HG03432 (cell line): ENCODE data around the gene KRTAP5-10.
"Not testable (repeated sequence)": the region's sequence is repeated elsewhere in the genome, so short reads cannot be mapped to it uniquely, and the experiment has no call there.

Source experiments
- ATAC-seq: cut with Tn5 transposase; IDR thresholded peaks from one replicate; pipeline ENCODE4 v1.9.1; 2021; ENCODE audit warnings: mild to moderate bottlenecking, moderate library complexity; ENCODE audit not compliant: unreplicated experiment

The KRTAP5-10 gene

DNA sequence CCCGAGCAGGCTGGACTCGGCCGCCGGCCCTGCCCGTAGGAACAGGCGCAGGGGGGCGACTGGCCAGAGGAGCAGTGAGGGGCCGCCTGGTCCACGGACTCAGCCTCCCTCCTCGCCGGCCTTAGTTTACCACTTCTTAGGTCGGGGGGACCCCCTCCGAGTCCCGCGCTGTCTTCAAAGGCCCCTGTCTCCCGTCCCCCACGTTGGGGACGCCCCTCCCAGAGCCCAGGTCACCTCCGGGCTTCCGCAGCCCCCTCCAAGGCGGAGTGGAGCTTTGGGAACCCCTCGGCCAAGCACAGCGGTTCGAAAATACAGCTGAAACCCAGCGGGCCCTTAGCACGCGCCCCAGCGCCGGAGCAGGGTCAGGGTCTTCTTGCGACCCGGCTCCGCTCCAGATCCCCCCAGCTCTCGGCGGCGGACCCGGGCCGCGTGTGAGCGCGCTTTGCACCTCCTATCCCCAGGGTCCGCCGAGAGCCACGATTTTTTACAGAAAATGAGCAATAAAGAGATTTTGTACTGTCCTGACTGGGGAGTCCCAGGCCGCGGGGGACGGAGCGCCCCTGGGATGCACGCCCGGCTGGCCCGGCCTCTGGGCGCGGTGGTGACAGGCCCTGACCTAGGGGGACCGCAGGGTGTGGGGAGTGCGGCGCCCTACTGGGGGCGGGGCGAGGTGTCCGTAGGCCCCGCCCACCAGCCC is 42.3 kb downstream of the KRTAP5-10 start:
- ATAC-seq = not testable (repeated sequence)

DNA sequence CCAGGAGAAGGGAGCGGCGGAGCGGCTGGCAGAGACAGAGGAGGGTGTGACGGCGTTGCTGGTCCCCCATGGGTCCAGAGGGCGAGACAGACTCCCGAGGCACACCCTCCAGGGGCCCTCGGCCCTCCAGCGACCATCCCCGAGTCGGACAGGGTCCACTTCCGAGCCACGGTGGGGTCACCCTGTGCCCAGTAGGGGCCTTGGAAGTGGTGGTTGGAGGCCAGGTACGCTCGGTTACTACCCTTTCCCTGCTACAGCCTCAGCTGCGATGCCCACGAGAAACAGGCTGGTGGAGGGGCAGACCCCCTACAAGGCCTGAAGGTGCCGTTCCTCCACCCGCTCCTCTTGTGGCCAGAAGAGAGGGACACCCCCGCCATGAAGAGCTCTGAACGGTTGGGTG is 42.9 kb downstream of the KRTAP5-10 start:
- ATAC-seq = not testable (repeated sequence)

DNA sequence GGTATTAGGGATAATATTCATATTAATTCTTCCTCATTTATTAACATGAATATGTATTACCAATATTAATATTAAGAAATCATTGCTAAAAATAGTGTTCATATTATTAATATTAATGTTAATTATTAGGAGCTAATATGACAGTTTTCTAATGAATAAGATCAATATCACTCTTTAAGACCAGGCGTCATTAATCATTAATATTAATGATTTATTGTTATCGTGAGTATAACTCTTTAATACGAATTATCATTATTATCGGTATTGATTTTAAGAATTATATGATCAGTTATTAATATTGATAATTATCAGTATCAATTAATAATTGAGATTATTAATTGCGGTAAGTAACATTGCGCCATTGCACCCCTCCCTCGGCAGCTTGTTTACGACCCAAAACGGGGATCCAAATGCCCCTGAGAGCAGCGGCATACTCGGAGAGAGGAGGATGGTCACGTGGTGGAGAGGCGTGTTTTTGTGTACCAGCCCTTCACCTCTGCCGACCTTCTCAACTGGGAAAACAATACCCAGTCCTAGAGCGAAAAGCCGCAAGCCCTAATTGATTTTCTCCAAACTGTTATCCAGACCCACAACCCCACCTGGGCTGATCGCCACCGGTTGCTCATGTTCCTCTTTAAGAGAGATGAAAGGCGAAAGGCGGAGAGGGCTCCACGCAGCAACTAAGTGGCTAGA is 46.0 kb downstream of the KRTAP5-10 start:
- ATAC-seq = not testable (repeated sequence)

DNA sequence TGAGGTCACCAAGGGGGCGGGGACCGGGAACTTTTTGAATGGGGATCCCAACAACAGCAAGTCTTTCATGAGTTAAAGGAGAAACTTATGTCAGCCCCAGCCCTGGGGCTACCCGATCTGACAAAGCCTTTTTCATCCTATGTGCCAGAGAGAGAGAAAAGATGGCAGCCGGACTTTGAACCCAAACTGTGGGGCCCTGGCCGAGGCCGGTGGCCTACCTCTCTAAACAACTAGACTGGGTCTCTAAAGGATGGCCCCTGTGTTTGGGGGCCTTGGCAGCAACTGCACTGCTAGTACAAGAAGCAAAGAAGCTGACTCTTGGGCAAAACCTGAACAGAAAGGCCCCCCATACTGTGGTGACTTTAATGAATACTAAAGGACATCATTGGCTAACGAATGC is 48.6 kb downstream of the KRTAP5-10 start:
- ATAC-seq = not testable (repeated sequence)

DNA sequence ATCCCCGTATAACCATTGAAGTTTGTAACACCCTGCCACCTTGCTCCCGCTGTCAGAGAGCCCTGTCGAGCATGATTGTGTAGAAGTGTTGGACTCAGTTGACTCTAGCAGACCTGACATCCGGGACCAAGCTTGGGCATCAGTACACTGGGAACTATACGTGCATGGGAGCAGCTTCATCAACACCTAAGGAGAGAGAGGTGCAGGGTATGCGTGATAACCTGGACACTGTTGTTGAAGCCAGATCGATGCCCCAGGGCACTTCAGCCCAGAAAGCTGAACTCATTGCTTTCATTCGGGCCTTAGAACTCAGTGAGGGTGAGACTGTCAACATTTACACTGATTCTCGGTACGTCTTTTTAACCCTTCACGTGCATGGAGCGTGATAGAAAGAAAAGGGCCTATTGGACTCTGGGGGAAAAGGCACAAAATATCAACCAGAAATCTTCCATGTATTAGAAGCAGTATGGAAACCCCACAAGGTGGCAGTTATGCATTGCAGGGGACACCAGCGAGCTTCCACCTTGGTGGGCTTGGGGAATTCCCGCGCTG is 49.1 kb downstream of the KRTAP5-10 start:
- not testable (repeated sequence) for ATAC-seq

DNA sequence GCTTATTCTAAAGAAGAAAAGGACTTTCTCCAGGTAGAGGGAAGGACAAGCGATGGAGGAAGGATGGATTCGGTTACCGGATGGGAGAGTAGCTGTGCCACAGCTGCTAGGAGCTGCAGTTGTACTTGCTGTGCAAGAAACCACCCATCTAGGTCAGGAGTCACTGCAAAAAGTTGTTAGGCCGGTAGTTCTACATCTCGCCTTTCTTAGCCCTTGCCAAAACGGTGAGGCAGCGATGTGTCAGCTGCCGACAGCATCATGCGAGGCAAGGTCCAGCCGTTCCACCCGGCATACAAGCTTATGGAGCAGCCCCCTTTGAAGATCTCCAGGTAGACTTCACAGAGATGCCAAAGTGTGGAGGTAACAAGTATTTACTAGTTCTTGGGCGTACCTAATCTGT is 49.6 kb downstream of the KRTAP5-10 start:
- not testable (repeated sequence) for ATAC-seq
